ENCODE data around the gene KRTAP2-1.
"Not testable (repeated sequence)": the region's sequence is repeated elsewhere in the genome, so short reads cannot be mapped to it uniquely, and the experiment has no call there.

The KRTAP2-1 gene

DNA sequence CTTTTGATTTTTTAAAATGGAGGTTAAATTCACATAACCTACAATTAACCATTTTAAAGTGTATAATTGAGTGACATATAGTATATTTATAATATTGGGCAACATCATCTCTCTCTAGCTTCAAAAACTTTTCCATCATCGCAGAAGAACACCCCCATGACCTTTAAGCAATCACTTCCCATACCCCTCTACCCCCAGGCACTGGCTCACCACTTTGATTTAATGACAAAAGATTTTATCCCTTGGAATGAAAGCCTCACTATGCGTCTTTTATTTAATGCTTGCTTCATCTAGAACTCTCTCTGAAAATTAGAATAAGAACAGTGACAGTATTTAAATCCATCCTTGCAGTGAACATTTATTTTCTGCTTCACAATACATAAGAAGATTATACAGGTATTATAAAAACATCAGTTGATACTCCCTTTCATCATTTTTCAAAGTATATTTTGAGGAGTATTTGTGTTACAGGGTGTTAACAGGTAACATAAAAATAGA lies 9.2 kb downstream of the KRTAP2-1 start:
- no peak for DNase-seq
- TF ChIP-seq POLR2A (IDR thresholded peaks at IDR 0.05; ENCODE audit: low read length) (no peak), GATA1 (IDR thresholded peaks at IDR 0.05; ENCODE audit: low read depth, low read length) (no peak)

DNA sequence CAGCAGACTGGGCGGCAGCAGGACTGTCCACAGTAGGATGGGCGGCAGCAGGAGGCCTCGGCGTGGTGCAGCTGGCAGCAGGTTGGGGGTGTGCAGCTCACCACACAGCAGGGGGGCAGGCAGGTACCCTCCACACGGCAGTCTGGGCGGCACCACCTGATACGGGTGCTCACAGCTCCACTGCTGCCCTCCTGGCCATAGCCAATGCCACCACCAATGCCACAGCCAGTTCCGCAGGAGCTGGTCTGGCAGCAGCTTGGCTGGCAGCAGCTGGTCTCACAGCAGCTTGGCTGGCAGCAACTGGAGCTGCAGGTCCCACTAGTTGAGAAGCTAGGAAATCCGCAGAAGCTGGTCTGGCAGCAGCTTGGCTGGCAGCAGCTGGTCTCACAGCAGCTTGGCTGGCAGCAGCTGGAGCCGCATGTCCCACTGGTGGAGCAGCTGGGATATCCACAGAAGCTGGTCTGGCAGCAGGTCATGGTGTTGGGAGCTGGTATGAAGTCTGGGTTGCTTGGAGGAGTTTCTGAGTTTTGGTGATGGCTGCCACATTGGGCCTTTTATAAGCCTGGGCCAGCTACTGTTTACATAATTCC lies 12.7 kb downstream of the KRTAP2-1 start, which contains the start of gene KRTAP1-3:
KRTAP1-3 (minus strand) TSS at position 529 of the 590 bp plus-strand sequence; CDS start at position 476, 53 bp downstream.
- not testable (repeated sequence) for DNase-seq

DNA sequence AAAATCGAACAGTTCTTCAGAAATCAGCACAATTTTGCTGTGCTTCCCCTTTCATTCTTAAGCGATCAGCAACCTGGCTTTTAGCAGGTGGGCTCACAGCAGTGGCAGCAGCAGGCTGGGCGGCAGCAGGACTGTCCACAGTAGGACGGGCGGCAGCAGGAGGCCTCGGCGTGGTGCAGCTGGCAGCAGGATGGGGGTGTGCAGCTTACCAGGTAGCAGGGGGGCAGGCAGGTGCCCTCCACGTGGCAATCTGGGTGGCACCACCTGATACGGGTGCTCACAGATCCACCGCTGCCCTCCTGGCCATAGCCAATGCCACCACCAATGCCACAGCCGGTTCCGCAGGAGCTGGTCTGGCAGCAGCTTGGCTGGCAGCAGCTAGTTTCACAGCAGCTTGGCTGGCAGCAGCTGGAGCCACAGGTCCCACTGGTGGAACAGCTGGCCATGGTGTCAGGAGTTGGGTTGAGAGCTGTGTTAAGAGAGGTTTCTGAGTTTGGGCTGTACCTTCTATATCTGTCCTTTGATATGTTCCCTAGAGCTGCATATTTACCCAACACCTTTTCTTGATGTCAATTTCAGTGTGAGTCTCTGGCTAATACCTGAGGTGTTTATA lies 17.4 kb downstream of the KRTAP2-1 start, which contains the start of gene KRTAP1-4:
KRTAP1-4 (minus strand) TSS at position 563 of the 613 bp plus-strand sequence; CDS start at position 446, 117 bp downstream.
- DNase-seq: no peak
- TF ChIP-seq POLR2A (IDR thresholded peaks at IDR 0.05; ENCODE audit: low read length) (no peak), GATA1 (IDR thresholded peaks at IDR 0.05; ENCODE audit: low read depth, low read length) (no peak)

DNA sequence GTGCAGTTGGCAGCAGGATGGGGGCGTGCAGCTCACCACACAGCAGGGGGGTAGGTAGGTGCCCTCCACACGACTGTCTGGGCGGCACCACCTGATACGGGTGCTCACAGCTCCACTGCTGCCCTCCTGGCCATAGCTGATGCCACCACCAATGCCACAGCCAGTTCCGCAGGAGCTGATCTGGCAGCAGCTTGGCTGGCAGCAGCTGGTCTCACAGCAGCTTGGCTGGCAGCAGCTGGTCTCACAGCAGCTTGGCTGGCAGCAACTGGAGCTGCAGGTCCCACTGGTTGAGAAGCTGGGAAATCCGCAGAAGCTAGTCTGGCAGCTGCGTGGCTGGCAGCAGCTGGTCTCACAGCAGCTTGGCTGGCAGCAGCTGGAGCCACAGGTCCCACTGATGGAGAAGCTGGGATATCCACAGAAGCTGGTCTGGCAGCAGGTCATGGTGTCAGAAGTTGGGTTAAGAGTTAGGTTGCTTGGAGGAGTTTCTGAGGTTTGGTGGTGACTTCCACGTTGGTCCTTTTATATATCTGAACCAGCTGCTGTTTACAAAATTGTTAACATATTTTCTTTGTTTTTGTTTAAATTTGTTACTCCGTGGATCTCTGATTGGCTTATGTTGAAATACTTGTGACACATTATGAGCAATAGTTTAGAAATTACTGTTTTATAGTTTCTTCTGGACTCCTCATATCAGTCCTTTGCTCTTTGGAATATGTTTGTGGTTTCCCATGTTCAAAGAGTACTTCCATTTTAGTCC lies 20.2 kb downstream of the KRTAP2-1 start, which contains the start of gene KRTAP1-5:
KRTAP1-5 (minus strand) TSS at position 494 of the 757 bp plus-strand sequence; CDS start at position 441, 53 bp downstream.
- no peak for DNase-seq
- TF ChIP-seq POLR2A (IDR thresholded peaks at IDR 0.05; ENCODE audit: low read length) (no peak), GATA1 (IDR thresholded peaks at IDR 0.05; ENCODE audit: low read depth, low read length) (no peak)

DNA sequence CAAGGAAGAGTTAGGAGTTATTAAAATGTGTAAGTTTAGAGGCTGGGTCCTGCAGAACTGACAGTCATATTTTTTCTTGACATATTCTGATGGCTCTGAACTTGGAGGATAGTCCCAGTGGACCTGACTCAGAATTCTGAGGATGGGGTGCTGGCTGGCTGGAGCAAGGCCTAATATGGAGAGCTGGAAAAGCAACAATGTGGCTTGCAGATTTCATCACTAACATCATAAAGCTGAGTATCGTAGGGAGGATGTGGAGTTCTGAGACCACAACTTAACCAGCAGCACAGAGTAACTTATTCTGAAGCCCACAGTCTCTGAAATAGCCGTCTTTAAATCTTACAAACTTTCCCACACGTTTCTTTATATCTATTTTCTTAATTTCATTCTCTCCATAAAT lies 22.4 kb downstream of the KRTAP2-1 start:
- no peak for DNase-seq
- TF ChIP-seq POLR2A (IDR thresholded peaks at IDR 0.05; ENCODE audit: low read length) (no peak), GATA1 (IDR thresholded peaks at IDR 0.05; ENCODE audit: low read depth, low read length) (no peak)

DNA sequence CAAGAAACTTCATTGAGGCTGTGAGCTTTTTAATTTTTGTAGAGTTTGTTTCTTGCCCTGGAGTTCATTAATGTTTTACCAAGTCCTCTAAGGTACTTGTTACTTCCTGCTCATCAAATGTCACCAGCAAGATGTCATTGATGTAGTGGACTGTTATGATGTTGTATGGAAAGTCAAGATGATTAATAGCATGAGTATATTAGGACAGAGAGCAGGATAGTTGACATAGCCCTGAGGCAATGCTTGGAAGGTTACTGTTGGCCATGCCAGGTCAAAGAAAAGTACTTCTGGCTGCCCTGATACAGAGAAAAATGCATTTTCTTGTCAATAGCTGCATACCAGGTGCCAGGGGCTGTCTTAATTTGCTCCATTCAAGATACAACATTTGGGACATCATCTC lies 26.8 kb downstream of the KRTAP2-1 start:
- no peak for TF ChIP-seq POLR2A (IDR thresholded peaks at IDR 0.05; ENCODE audit: low read length)
- no peak for TF ChIP-seq GATA1 (IDR thresholded peaks at IDR 0.05; ENCODE audit: low read depth, low read length)
- DNase-seq: no peak

DNA sequence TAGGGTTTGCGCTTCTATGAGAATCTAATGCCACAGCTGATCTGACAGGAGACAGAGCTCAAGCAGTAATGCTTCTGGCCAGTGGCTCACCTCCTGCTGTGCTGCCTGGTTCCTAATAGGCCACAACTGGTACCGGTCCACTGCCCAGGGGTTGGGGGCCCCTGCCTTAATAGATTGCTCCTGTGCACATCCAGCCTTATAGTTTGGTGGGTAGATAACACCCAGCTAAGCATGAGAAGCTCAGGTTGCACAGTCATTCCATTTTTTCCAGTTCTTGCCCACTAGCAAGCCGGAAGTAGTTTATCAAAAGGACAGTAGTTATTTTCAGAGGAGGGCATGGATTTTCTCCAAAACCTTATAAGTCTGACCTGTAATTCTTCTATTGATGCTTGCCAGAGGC lies 27.7 kb downstream of the KRTAP2-1 start:
- no peak for DNase-seq
- TF ChIP-seq POLR2A (IDR thresholded peaks at IDR 0.05; ENCODE audit: low read length) (no peak), GATA1 (IDR thresholded peaks at IDR 0.05; ENCODE audit: low read depth, low read length) (no peak)

DNA sequence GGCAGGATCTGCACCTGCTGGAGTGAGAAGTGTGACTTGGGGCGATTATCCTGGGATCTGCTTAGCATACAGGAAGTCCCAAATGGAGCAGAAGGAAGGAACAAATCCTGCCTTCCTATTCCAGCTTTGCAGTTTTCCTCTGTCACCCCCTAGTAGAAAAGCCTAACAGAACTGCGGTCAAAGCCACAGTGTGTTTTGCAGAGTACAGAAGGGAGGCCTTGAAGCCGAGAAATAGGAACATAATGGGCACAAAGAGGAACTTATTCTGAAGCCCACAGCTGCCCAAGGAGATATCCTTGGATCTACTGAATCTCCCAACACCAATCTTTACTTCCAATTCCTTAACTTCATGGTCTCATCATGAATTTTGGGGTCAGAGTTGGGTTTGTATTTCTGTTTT lies 28.6 kb downstream of the KRTAP2-1 start:
- no peak for TF ChIP-seq GATA1 (IDR thresholded peaks at IDR 0.05; ENCODE audit: low read depth, low read length)
- no peak for TF ChIP-seq POLR2A (IDR thresholded peaks at IDR 0.05; ENCODE audit: low read length)
- no peak for DNase-seq

DNA sequence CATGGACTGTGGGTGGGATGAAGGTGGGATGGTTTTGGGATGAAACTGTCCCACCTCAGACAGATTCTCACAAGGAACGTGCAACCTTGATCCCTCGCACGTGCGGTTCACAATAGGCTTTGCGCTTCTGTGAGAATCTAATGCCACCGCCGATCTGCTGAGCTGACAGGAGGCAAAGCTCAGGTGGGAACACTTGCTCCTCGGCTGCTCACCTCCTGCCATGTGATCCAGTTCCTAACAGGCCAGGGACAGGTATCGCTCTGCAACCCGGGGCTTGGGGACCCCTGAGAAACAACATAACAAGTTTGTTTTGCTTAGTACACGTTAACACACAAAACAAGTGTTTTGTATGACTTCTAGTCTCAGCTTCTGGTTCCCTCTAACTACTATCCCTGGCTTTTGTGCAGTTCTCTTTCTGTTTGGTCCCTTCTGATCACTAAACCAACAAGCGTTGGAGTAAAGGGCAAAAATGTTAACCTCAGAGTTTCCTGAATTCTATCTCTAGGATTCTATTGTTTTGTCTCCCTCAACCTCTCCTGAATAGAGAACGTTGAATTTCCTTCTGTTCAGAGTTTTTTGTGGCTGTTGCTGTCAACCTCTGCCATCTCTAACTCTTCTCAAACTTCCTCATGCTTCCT lies 30.4 kb downstream of the KRTAP2-1 start:
- no peak for DNase-seq
- TF ChIP-seq GATA1 (IDR thresholded peaks at IDR 0.05; ENCODE audit: low read depth, low read length) (no peak), POLR2A (IDR thresholded peaks at IDR 0.05; ENCODE audit: low read length) (no peak)

DNA sequence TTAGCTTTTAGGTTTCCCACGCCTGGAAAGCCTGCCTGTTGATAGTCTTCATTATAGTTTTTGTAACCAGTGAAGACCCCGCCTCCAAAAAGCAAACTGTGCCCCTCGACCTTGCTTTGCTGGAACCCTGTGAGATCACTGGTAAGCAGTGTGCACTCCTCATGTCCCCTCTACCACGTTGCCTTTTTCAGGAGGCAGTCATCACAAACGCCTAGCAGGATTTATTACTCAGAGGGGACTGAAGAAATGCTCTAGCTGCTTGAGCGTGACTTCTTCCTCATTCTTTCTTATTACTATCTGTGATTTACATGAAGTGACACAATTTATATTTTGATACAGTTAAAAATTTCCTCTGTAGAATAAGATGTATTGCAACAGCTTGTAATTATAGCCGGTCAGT lies 31.7 kb downstream of the KRTAP2-1 start:
- TF ChIP-seq POLR2A (IDR thresholded peaks at IDR 0.05; ENCODE audit: low read length): no peak
- TF ChIP-seq GATA1 (IDR thresholded peaks at IDR 0.05; ENCODE audit: low read depth, low read length): no peak
- no peak for DNase-seq

DNA sequence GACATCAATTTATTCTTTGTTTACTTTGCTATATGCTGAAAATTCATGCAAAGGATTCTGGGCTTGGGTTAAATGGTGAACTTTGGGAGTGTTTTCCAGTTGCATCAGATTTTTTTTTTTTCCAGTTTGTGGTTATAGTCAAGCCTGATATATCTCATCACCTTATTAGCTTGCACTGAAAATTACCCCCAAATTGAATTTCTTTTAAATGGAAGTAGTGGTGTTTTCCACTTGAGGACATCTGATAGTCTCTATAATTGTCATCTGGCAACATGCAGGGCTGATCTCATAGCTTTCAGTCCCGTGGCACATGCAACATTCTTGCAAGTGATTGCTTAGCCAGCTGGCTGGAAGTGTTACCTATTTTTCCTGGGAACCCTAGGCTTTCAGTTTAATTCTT lies 33.5 kb downstream of the KRTAP2-1 start:
- DNase-seq: no peak

DNA sequence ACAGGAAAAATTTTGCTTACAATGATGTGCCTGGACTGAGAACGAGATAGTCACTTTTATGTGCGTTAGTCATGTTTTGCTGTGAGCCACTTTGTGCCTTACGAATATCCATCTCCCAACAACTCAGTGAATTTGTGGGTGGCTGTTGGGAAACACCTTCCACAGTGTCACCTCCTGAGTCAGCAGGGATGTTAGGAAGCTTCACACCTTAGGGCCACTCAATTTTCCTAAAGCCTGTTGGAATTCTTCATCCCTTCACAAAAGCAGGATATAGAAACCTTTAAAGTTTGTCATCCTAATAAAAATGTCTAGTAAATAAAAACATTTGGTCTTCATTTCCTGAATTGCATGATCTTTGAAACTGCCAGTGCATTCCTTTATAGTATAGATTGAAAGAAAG lies 33.9 kb downstream of the KRTAP2-1 start:
- no peak for TF ChIP-seq POLR2A (IDR thresholded peaks at IDR 0.05; ENCODE audit: low read length)
- TF ChIP-seq GATA1 (IDR thresholded peaks at IDR 0.05; ENCODE audit: low read depth, low read length): no peak

More for the DNA sequence above, 33.5 kb downstream of the KRTAP2-1 start:
- TF ChIP-seq GATA1 (IDR thresholded peaks at IDR 0.05; ENCODE audit: low read depth, low read length) (no peak), POLR2A (IDR thresholded peaks at IDR 0.05; ENCODE audit: low read length) (no peak)

DNA sequence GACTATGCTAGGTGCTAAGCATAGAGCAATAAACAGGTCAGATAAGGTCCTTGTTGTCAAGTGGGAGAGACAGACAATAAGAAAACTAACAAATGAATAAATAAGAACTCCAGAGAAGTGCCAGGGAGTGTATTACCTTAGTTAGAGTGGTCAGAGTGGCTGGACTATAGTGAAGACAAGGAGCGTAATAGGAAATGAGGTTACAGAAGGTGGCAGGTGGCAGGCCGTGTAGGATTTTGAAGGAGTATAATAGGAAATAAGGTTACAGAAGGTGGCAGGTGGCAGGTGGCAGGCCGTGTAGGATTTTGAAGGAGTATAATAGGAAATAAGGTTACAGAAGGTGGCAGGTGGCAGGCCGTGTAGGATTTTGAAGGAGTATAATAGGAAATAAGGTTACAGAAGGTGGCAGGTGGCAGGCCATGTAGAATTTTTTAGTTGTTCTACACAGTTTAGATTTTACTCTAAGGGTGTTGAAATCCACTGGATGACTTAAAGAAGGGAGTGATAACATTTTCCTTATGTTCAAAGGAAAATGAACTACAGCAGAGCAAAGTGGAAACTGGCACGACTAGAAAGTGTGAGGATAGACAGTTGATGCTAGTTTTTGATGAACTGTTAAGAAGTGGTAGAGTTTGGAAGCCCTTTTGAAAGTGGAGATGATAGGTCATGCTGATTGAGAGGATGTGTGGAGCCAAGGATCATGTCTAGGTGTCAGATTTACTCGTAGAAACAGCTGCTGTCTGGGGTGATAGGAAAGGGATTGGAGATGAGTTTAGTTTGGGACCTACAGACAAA lies 34.6 kb downstream of the KRTAP2-1 start:
- TF ChIP-seq POLR2A (IDR thresholded peaks at IDR 0.05; ENCODE audit: low read length) (no peak), GATA1 (IDR thresholded peaks at IDR 0.05; ENCODE audit: low read depth, low read length) (no peak)
- no peak for DNase-seq

More for the DNA sequence above, 33.9 kb downstream of the KRTAP2-1 start:
- no peak for DNase-seq
